OCI-LY1 (cell line): ENCODE data around the gene ABTB2.

Experiments used
- H2AFZ ChIP-seq: fragments of 200-600 bp; sonication (generic), shearing (Covaris generic); 2 replicates; pipeline ENCODE4 v1.6.0; 2014; ENCODE audit warnings: antibody characterized with exemption, mild to moderate bottlenecking, low read length
- H3F3A ChIP-seq: fragments of 200-600 bp; sonication (generic), shearing (Covaris generic); 2 replicates; pipeline ENCODE4 v1.6.0; 2014; ENCODE audit warnings: mild to moderate bottlenecking, antibody characterized with exemption, low read length, moderate library complexity; ENCODE audit not compliant: insufficient read depth
- H3K27ac ChIP-seq: fragments of 200-600 bp; sonication (generic); 2 replicates; pipeline ENCODE4 v1.5.1; 2014; ENCODE audit warnings: low read length, mixed run types, mild to moderate bottlenecking, low read depth; ENCODE audit not compliant: poor library complexity, severe bottlenecking
- H3K27me3 ChIP-seq: fragments of 200-600 bp; sonication (generic); 2 replicates; pipeline ENCODE4 v1.6.0; 2014; ENCODE audit warnings: antibody characterized with exemption, mild to moderate bottlenecking, low read length, moderate library complexity; ENCODE audit not compliant: insufficient read depth
- H3K36me3 ChIP-seq: fragments of 200-600 bp; sonication (generic); 2 replicates; pipeline ENCODE4 v1.6.1; 2014; ENCODE audit warnings: mild to moderate bottlenecking, antibody characterized with exemption, low read length, moderate library complexity, mixed read lengths; ENCODE audit not compliant: insufficient read depth
- H3K4me1 ChIP-seq: fragments of 200-600 bp; sonication (generic); 2 replicates; pipeline ENCODE4 v1.5.1; 2014; ENCODE audit warnings: mild to moderate bottlenecking, low read length, moderate library complexity; ENCODE audit not compliant: insufficient read depth, severe bottlenecking
- H3K4me2 ChIP-seq: fragments of 200-600 bp; sonication (generic), shearing (Covaris generic); 2 replicates; pipeline ENCODE4 v1.6.1; 2014; ENCODE audit warnings: low read length
- H3K4me3 ChIP-seq: fragments of 200-600 bp; sonication (generic); 2 replicates; pipeline ENCODE4 v1.5.1; 2014; ENCODE audit warnings: low read length, low read depth, mild to moderate bottlenecking, mixed read lengths; ENCODE audit not compliant: poor library complexity, severe bottlenecking
- H3K79me2 ChIP-seq: fragments of 200-600 bp; shearing (Covaris generic); 2 replicates; pipeline ENCODE4 v1.6.1; 2016; ENCODE audit warnings: mixed run types, low read length, mixed read lengths; ENCODE audit not compliant: insufficient read depth
- H3K9ac ChIP-seq: fragments of 200-600 bp; sonication (generic), shearing (Covaris generic); 2 replicates; pipeline ENCODE4 v1.6.1; 2014; ENCODE audit warnings: mild to moderate bottlenecking, low read length, mixed read lengths
- H3K9me2 ChIP-seq: fragments of 200-600 bp; sonication (generic), shearing (Covaris generic); 2 replicates; pipeline ENCODE4 v1.6.1; 2014; ENCODE audit warnings: low read depth, mild to moderate bottlenecking, low read length, mixed read lengths
- H3K9me3 ChIP-seq: fragments of 200-600 bp; shearing (Covaris generic); 2 replicates; pipeline ENCODE4 v1.6.1; 2014; ENCODE audit warnings: low read length, mixed read lengths
- H4K20me1 ChIP-seq: fragments of 200-600 bp; sonication (generic), shearing (Covaris generic); 2 replicates; pipeline ENCODE4 v1.6.0; 2016; ENCODE audit warnings: mild to moderate bottlenecking, low read length; ENCODE audit not compliant: insufficient read depth
- EZH2 ChIP-seq: fragments of 200-600 bp; sonication (generic), shearing (Covaris generic); IDR thresholded peaks from 2 replicates; pipeline ENCODE4 v1.8.0; 2017; ENCODE audit warnings: borderline replicate concordance, mixed run types, mild to moderate bottlenecking, antibody characterized with exemption, low read length, moderate library complexity, mixed read lengths
- TF ChIP-seq, protein P1 (sequence below): fragments of 200-600 bp; sonication (generic), shearing (Covaris generic); IDR thresholded peaks from 2 replicates; pipeline ENCODE4 v1.5.1; 2017; ENCODE audit warnings: mild to moderate bottlenecking, antibody characterized with exemption, low read length, moderate library complexity, mixed read lengths

Gene ABTB2

GRCh38 chr11:34278693-34279297 lies 79.0 kb downstream of the ABTB2 start:
- TF ChIP-seq EZH2 = no peak
- TF ChIP-seq, protein P1, sequence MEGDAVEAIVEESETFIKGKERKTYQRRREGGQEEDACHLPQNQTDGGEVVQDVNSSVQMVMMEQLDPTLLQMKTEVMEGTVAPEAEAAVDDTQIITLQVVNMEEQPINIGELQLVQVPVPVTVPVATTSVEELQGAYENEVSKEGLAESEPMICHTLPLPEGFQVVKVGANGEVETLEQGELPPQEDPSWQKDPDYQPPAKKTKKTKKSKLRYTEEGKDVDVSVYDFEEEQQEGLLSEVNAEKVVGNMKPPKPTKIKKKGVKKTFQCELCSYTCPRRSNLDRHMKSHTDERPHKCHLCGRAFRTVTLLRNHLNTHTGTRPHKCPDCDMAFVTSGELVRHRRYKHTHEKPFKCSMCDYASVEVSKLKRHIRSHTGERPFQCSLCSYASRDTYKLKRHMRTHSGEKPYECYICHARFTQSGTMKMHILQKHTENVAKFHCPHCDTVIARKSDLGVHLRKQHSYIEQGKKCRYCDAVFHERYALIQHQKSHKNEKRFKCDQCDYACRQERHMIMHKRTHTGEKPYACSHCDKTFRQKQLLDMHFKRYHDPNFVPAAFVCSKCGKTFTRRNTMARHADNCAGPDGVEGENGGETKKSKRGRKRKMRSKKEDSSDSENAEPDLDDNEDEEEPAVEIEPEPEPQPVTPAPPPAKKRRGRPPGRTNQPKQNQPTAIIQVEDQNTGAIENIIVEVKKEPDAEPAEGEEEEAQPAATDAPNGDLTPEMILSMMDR = no peak
- Histone ChIP-seq H3F3A (no peaks in the 10 kb centered on the region), H3K27ac (no peak overlapping the region), H3K4me1 (no peaks in the 10 kb centered on the region), H3K36me3 (no peaks in the 10 kb centered on the region), H3K79me2 (no peaks in the 10 kb centered on the region), H3K27me3 (no peaks in the 10 kb centered on the region), H2AFZ (no peak overlapping the region), H3K9me2 (no peaks in the 10 kb centered on the region), H4K20me1 (no peaks in the 10 kb centered on the region), H3K9ac (no peak overlapping the region), H3K9me3 (no peaks in the 10 kb centered on the region), H3K4me2 (no peak overlapping the region), H3K4me3 (no peak overlapping the region)

- Histone ChIP-seq H3K4me1 (no peaks in the 10 kb centered on the region), H3K36me3 (no peaks in the 10 kb centered on the region), H3K9ac (no peak overlapping the region), H4K20me1 (no peaks in the 10 kb centered on the region), H3K4me2 (no peak overlapping the region), H3K9me2 (no peaks in the 10 kb centered on the region), H3K27ac (no peak overlapping the region), H3K27me3 (no peaks in the 10 kb centered on the region), H3K4me3 (no peak overlapping the region), H2AFZ (no peak overlapping the region), H3K79me2 (no peaks in the 10 kb centered on the region), H3F3A (no peaks in the 10 kb centered on the region), H3K9me3 (no peaks in the 10 kb centered on the region)
- TF ChIP-seq, protein P1 = no peak
- TF ChIP-seq EZH2 = no peak
Measured at GRCh38 chr11:34278175-34278574, 79.6 kb downstream of the ABTB2 start.

DNA sequence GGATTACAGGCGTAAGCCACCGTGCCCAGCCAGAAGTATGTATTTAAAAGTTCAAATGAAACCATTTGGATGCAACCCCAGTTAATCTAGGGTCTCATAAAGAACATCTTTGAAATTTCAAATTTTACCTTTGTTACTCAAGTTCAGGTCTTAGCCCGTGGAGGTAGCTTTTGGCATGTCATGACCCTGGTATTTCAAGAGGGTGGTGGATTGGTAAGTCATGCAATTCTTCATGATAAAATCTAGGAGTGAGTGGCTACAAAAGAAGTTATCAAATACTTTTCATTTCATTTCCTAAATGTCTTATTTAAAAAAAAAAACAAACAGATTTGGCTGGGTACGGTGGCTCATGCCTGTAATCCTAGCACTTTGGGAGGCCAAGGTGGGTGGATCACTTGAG lies 80.6 kb downstream of the ABTB2 start:
- Histone ChIP-seq H3K4me3 (no peak overlapping the region), H3K27ac (no peak overlapping the region), H2AFZ (no peak overlapping the region), H3K79me2 (no peaks in the 10 kb centered on the region), H3K4me2 (no peak overlapping the region), H3K9me3 (no peaks in the 10 kb centered on the region), H3K27me3 (no peaks in the 10 kb centered on the region), H3K36me3 (no peaks in the 10 kb centered on the region), H4K20me1 (no peaks in the 10 kb centered on the region), H3K4me1 (no peaks in the 10 kb centered on the region), H3F3A (no peaks in the 10 kb centered on the region), H3K9me2 (no peaks in the 10 kb centered on the region), H3K9ac (no peak overlapping the region)
- TF ChIP-seq EZH2 = no peak
- TF ChIP-seq, protein P1 = no peak
